Hematopoietic multipotent progenitor cell (in vitro differentiated cells): ENCODE results near the gene COL5A1. TPM values are rescaled to one million over a fixed set of nuclear protein-coding genes. Genes with fewer than 3 reads are reported as not detected.
"Not testable (repeated sequence)": the region's sequence is repeated elsewhere in the genome, so short reads cannot be mapped to it uniquely, and the experiment has no call there.

Experiments used
- DNase-seq, 3 donors: peaks; one replicate each; pipeline ENCODE4 v3.0.0-alpha.2; 2011 to 2015; ENCODE audit warnings: low read depth in 2 of 3, low spot score in 2 of 3
- total RNA-seq: library from RNA; depleted of rRNA; stranded (reverse); fragments of >200 nt; gene quantifications from one replicate; pipeline ENCODE4 v1.2.3, GENCODE V29; 2012

Gene COL5A1
- total RNA-seq, 1 donor: 10.5 TPM

- not testable (repeated sequence) for DNase-seq
Measured at GRCh38 chr9:134703730-134704114, 62.1 kb downstream of the COL5A1 start.

GRCh38 chr9:134704498-134704897, 62.9 kb downstream of the COL5A1 start:
- no peak for DNase-seq

- no peak for DNase-seq
Measured at GRCh38 chr9:134705786-134706185, 64.2 kb downstream of the COL5A1 start.

- DNase-seq: no peak
Measured at GRCh38 chr9:134706522-134706921, 64.9 kb downstream of the COL5A1 start.

GRCh38 chr9:134707031-134707680, 65.6 kb downstream of the COL5A1 start:
- peak in 1 of 3 donors; percentile 46 for DNase-seq

- no peak for DNase-seq
Measured at GRCh38 chr9:134707731-134708671, 66.4 kb downstream of the COL5A1 start.

GRCh38 chr9:134708672-134709038, 67.1 kb downstream of the COL5A1 start:
- no peak for DNase-seq

- DNase-seq: no peak
Measured at GRCh38 chr9:134709512-134710270, 68.1 kb downstream of the COL5A1 start.

GRCh38 chr9:134710271-134710540, 68.6 kb downstream of the COL5A1 start:
- no peak for DNase-seq

GRCh38 chr9:134710901-134711300, 69.3 kb downstream of the COL5A1 start:
- no peak for DNase-seq

GRCh38 chr9:134712243-134712642, 70.6 kb downstream of the COL5A1 start:
- no peak for DNase-seq

GRCh38 chr9:134712926-134713325, 71.3 kb downstream of the COL5A1 start:
- no peak for DNase-seq

GRCh38 chr9:134715536-134715935, 73.9 kb downstream of the COL5A1 start:
- not testable (repeated sequence) for DNase-seq

- no peak for DNase-seq
Measured at GRCh38 chr9:134716067-134716466, 74.5 kb downstream of the COL5A1 start.

- DNase-seq: no peak
Measured at GRCh38 chr9:134717056-134717455, 75.5 kb downstream of the COL5A1 start.

GRCh38 chr9:134717924-134718645, 76.5 kb downstream of the COL5A1 start:
- no peak for DNase-seq

GRCh38 chr9:134719331-134719730, 77.7 kb downstream of the COL5A1 start:
- DNase-seq: no peak

- no peak for DNase-seq
Measured at GRCh38 chr9:134720136-134720753, 78.6 kb downstream of the COL5A1 start.

- DNase-seq: no peak
Measured at GRCh38 chr9:134720796-134721195, 79.2 kb downstream of the COL5A1 start.

- no peak for DNase-seq
Measured at GRCh38 chr9:134721344-134721743, 79.7 kb downstream of the COL5A1 start.
